Measurements from ENCODE around the gene NADK2.

NADK2 gene

GRCh38 chr5:36276864-36277263 lies 35.1 kb upstream of the NADK2 start:
- Histone ChIP-seq H3K27ac (peak overlapping the region; percentile 43 to 83), H3K4me3 (no peak overlapping the region)
- TF ChIP-seq, protein P1, sequence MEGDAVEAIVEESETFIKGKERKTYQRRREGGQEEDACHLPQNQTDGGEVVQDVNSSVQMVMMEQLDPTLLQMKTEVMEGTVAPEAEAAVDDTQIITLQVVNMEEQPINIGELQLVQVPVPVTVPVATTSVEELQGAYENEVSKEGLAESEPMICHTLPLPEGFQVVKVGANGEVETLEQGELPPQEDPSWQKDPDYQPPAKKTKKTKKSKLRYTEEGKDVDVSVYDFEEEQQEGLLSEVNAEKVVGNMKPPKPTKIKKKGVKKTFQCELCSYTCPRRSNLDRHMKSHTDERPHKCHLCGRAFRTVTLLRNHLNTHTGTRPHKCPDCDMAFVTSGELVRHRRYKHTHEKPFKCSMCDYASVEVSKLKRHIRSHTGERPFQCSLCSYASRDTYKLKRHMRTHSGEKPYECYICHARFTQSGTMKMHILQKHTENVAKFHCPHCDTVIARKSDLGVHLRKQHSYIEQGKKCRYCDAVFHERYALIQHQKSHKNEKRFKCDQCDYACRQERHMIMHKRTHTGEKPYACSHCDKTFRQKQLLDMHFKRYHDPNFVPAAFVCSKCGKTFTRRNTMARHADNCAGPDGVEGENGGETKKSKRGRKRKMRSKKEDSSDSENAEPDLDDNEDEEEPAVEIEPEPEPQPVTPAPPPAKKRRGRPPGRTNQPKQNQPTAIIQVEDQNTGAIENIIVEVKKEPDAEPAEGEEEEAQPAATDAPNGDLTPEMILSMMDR (IDR thresholded peaks at IDR 0.05) = no peak
- no peak for DNase-seq (ENCODE audit: low spot score)

GRCh38 chr5:36273809-36274526 lies 32.2 kb upstream of the NADK2 start:
- H3K4me3 ChIP-seq = no peak overlapping the region
- TF ChIP-seq, protein P1 (IDR thresholded peaks at IDR 0.05) = no peak
- no peak for DNase-seq (ENCODE audit: low spot score)
- peak overlapping the region; percentile 46 to 52 for H3K27ac ChIP-seq

GRCh38 chr5:36272136-36272690 lies 30.5 kb upstream of the NADK2 start:
- H3K27ac ChIP-seq = peak overlapping the region in 1 of 2 donors; percentile 46
- TF ChIP-seq, protein P1 (IDR thresholded peaks at IDR 0.05) = no peak
- H3K4me3 ChIP-seq = no peak overlapping the region
- no peak for DNase-seq (ENCODE audit: low spot score)

GRCh38 chr5:36270876-36271575 lies 29.3 kb upstream of the NADK2 start:
- Histone ChIP-seq H3K27ac (no peak overlapping the region), H3K4me3 (no peak overlapping the region)
- no peak for DNase-seq (ENCODE audit: low spot score)
- TF ChIP-seq, protein P1 (IDR thresholded peaks at IDR 0.05) = no peak

DNA sequence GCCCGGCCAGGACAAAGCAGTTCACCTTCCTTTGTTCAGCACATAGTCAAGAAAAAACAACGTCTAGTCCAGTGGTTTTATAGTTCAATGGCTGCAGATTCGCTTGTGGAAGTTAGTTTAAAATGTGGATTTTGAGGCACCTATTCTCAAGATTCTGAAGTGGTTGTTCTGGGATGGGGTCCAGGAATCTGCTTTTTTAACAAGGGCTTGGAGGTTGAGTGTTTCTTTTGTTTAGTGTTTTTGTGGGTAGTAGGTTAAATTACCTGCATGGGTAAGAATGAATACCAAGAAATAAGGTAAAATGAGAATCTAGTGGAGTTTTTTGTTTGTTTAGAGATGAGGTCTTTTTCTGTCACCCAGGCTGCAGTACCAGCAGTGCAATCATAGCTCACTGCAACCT lies 28.4 kb upstream of the NADK2 start:
- H3K4me3 ChIP-seq = no peak overlapping the region
- TF ChIP-seq, protein P1 (IDR thresholded peaks at IDR 0.05) = no peak
- no peak overlapping the region for H3K27ac ChIP-seq
- DNase-seq (ENCODE audit: low spot score) = no peak

DNA sequence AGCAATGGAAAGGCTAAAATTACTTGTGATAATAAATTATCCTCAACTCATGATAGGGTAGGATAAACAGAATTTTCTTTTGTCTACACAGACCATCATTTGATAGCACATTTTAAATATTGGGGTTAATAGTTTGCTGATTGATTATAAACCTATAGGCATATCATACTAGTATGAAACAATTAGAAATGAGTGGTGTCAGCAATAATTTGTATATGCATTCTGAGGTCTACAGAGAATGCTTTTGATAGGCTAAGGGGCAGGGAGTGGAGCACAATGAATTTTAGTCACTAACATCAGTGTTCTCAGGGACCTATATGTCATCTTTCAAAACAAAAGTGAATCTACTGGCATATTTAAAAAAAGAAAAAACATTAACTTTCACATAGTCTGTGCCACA lies 27.8 kb upstream of the NADK2 start:
- Histone ChIP-seq H3K4me3 (no peak overlapping the region), H3K27ac (no peak overlapping the region)
- no peak for DNase-seq (ENCODE audit: low spot score)
- TF ChIP-seq, protein P1 (IDR thresholded peaks at IDR 0.05) = no peak
